Suprapubic skin (tissue), 3 donors: ENCODE results near the gene ERO1A.

ENCODE experiments used
- CTCF ChIP-seq, 2 donors: fragments of 200-600 bp in 1 of 2; fragments of 450-650 bp in 1 of 2; sonication (generic) in 1 of 2; IDR thresholded peaks; one replicate each; pipeline ENCODE4 v1.5.1; 2016 to 2019; ENCODE audit warnings: antibody characterized with exemption in 2 of 2, mild to moderate bottlenecking in 1 of 2, moderate library complexity in 1 of 2
- POLR2A ChIP-seq, 2 donors: fragments of 450-650 bp; IDR thresholded peaks; one replicate each; pipeline ENCODE4 v1.6.1; 2017; ENCODE audit warnings: antibody characterized with exemption in 2 of 2, mild to moderate bottlenecking in 2 of 2, moderate library complexity in 2 of 2

DNA sequence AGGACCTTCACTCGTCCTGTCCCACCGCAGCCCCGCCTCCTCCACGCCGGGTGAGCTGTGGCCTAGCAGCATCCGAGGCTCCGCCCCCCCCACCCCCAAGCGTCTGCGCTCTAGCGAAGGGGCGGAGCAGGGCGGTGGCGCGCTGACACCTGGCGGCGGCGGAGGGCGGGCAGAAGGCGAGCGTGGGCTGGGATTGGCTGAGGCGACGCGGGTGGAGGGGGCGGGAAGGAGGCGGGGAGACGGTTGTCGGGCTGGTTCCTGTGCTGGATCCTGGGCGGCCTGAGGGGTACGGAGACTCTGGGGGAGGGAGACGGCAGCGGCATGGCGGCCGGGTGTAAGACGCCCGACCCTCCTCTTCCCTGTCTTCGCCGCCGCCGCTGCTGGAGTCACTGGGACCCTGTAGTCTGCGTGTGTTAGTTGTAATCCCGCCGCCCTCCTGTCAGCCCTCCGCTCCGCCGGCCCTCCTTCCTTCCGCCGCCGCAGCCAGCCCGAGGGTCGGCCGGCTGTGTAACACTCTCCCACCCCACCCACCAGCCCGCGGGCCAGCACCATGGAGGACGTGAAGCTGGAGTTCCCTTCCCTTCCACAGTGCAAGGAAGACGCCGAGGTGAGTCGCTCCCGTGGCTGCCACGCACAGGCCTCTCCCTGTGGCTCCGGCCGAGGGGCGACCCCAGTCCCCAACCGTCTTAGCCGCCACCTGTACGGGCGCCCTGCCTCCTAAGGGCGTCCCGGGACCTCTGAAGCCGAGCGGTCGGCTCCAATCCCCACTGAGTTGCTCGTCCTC is 34.8 kb upstream of the ERO1A start, which contains the start of gene STYX:
- peak in 1 of 2 donors; percentile 37 for TF ChIP-seq CTCF (IDR thresholded peaks at IDR 0.05)
- TF ChIP-seq POLR2A (IDR thresholded peaks at IDR 0.05) = peak in 1 of 2 donors; percentile 63
